Mesenchymal stem cell (in vitro differentiated cells and primary cell): ENCODE results near the gene VEZF1.

ENCODE experiments used
- DNase-seq: peaks from one replicate; pipeline ENCODE4 v3.0.0-alpha.2; 2013
- H2AFZ ChIP-seq: one replicate; pipeline ENCODE4 v1.6.1; 2013; ENCODE audit warnings: low read depth, mild to moderate bottlenecking, control low read depth, inconsistent platforms, low read length, moderate library complexity
- H2AK5ac ChIP-seq: 2 replicates; pipeline ENCODE4 v1.6.1; 2013; ENCODE audit warnings: low read length, moderate library complexity, mild to moderate bottlenecking, inconsistent platforms; ENCODE audit not compliant: severe bottlenecking
- H2BK120ac ChIP-seq: one replicate; pipeline ENCODE4 v1.6.1; 2013; ENCODE audit warnings: low read depth, mild to moderate bottlenecking, inconsistent platforms, low read length, moderate library complexity
- H2BK12ac ChIP-seq, 2 experiments: one replicate each; pipeline ENCODE4 v1.6.1; 2013; ENCODE audit warnings: inconsistent platforms in 2 of 2, low read length in 2 of 2, mild to moderate bottlenecking in 2 of 2, moderate library complexity in 2 of 2, control low read depth in 1 of 2
- H2BK15ac ChIP-seq: one replicate; pipeline ENCODE4 v1.6.1; 2013; ENCODE audit warnings: mild to moderate bottlenecking, low read depth, inconsistent platforms; ENCODE audit not compliant: poor library complexity, severe bottlenecking
- H2BK5ac ChIP-seq: 2 replicates; pipeline ENCODE4 v1.6.1; 2013; ENCODE audit warnings: low read depth, mild to moderate bottlenecking, low read length, control low read depth, inconsistent platforms; ENCODE audit not compliant: poor library complexity, severe bottlenecking
- H3K14ac ChIP-seq, 2 experiments: one replicate each; pipeline ENCODE4 v1.6.1; 2013; ENCODE audit warnings: inconsistent platforms in 2 of 2, low read length in 2 of 2, control low read depth in 1 of 2, mild to moderate bottlenecking in 1 of 2, moderate library complexity in 1 of 2
- H3K18ac ChIP-seq, 2 experiments: one replicate each; pipeline ENCODE4 v1.6.1; 2013; ENCODE audit warnings: inconsistent platforms in 2 of 2, low read length in 2 of 2, control low read depth in 1 of 2, low read depth in 1 of 2, mild to moderate bottlenecking in 1 of 2
- H3K23ac ChIP-seq, 2 experiments: one replicate each; pipeline ENCODE4 v1.6.1; 2013; ENCODE audit warnings: inconsistent platforms in 2 of 2, low read length in 2 of 2, mild to moderate bottlenecking in 2 of 2, moderate library complexity in 2 of 2, control low read depth in 1 of 2
- H3K27ac ChIP-seq: 2 replicates; pipeline ENCODE4 v1.5.1; 2013; ENCODE audit warnings: mild to moderate bottlenecking, moderate library complexity, low read length, control low read depth, inconsistent platforms; ENCODE audit not compliant: poor library complexity, severe bottlenecking
- H3K27me3 ChIP-seq, 2 experiments: 2 replicates each; pipeline versions ENCODE4 v1.6.1 to v1.7.0; 2013; ENCODE audit warnings: low read length in 2 of 2, mild to moderate bottlenecking in 2 of 2, moderate library complexity in 2 of 2, control low read depth in 1 of 2, inconsistent platforms in 1 of 2; ENCODE audit not compliant: control insufficient read depth in 1 of 2, insufficient read depth in 1 of 2
- H3K36me3 ChIP-seq, 2 experiments: 2 replicates each; pipeline versions ENCODE4 v1.6.1 to v1.7.0; 2013; ENCODE audit warnings: low read length in 2 of 2, control low read depth in 1 of 2, inconsistent platforms in 1 of 2, low read depth in 1 of 2, mild to moderate bottlenecking in 1 of 2; ENCODE audit not compliant: insufficient read depth in 2 of 2, control insufficient read depth in 1 of 2
- H3K4ac ChIP-seq, 2 experiments: one replicate each; pipeline ENCODE4 v1.6.1; 2013; ENCODE audit warnings: inconsistent platforms in 2 of 2, low read length in 2 of 2, mild to moderate bottlenecking in 2 of 2, moderate library complexity in 2 of 2, control low read depth in 1 of 2, low read depth in 1 of 2
- H3K4me1 ChIP-seq: 2 replicates; pipeline ENCODE4 v1.6.1; 2013; ENCODE audit warnings: low read depth, low read length, control low read depth; ENCODE audit not compliant: control insufficient read depth, insufficient read depth
- H3K4me2 ChIP-seq: 2 replicates; pipeline ENCODE4 v1.6.1; 2013; ENCODE audit warnings: low read length, mild to moderate bottlenecking, inconsistent platforms; ENCODE audit not compliant: poor library complexity, severe bottlenecking
- H3K4me3 ChIP-seq, 2 experiments: 2 replicates each; pipeline versions ENCODE4 v1.5.1 to v1.7.0; 2013; ENCODE audit warnings: low read length in 2 of 2, mild to moderate bottlenecking in 2 of 2, control low read depth in 1 of 2, low read depth in 1 of 2; ENCODE audit not compliant: insufficient read depth in 1 of 2
- H3K79me1 ChIP-seq: replicated peaks from 2 replicates; pipeline ENCODE4 v1.6.1; 2013; ENCODE audit warnings: mild to moderate bottlenecking, control low read depth, low read length, inconsistent platforms; ENCODE audit not compliant: poor library complexity, severe bottlenecking
- H3K9ac ChIP-seq: 2 replicates; pipeline ENCODE4 v1.7.0; 2013; ENCODE audit warnings: mild to moderate bottlenecking, low read length, moderate library complexity
- H3K9me3 ChIP-seq: 2 replicates; pipeline ENCODE4 v1.7.0; 2013; ENCODE audit warnings: mild to moderate bottlenecking, low read length; ENCODE audit not compliant: control insufficient read depth
- H4K8ac ChIP-seq: one replicate; pipeline ENCODE4 v1.6.1; 2013; ENCODE audit warnings: inconsistent platforms, mild to moderate bottlenecking, low read length, moderate library complexity
- H4K91ac ChIP-seq: one replicate; pipeline ENCODE4 v1.6.1; 2013; ENCODE audit warnings: mild to moderate bottlenecking, low read length, inconsistent platforms
- WGBS: methylation state at CpG from one replicate; pipeline ENCODE4 v1.1.7; 2013; ENCODE audit warnings: mixed read lengths; 5-methylcytosine and 5-hydroxymethylcytosine counted together

The VEZF1 gene

DNA sequence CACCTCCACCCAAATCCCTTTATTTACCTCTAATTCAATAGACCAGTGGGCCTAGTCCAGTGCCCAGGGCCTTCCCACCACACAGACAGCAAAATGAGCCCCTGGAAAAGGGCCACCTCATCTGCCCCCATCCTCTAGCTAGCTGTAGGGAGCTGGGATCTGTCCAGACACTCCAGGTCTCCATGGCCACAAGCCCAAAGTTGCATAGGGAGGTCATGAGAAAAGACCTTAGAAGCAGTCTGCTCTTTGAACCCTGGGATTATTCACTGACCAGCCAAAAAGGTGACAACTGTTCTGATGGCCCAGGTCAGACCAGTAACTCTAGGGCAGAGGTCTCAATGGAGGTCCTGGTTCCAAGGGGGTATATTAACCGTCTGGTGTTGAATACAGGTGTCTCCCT lies 34.8 kb downstream of the VEZF1 start:
- no peak overlapping the region for H3K9ac ChIP-seq
- peak overlapping the region in 1 of 2 experiments; percentile 94 for H2BK12ac ChIP-seq
- 91% methylated on average over 1 of the region's 1 CpG for WGBS
- H3K14ac ChIP-seq: no peak overlapping the region
- H2BK5ac ChIP-seq: no peak overlapping the region
- H2AK5ac ChIP-seq: peak overlapping the region; percentile 98
- DNase-seq: no peak
- no peak overlapping the region for H4K8ac ChIP-seq
- H3K4ac ChIP-seq: peak overlapping the region in 1 of 2 experiments; percentile 82
- peak overlapping the region in 1 of 2 experiments; percentile 82 for H3K4me3 ChIP-seq
- no peaks in the 10 kb centered on the region for H3K27me3 ChIP-seq
- no peaks in the 10 kb centered on the region for H3K9me3 ChIP-seq
- H3K79me1 ChIP-seq: peaks cover 5% of the 10 kb centered on the region
- H2BK15ac ChIP-seq: peak overlapping the region; percentile 6
- peak overlapping the region; percentile 63 for H4K91ac ChIP-seq
- H3K18ac ChIP-seq: peak overlapping the region; percentile 51 to 73
- no peaks in the 10 kb centered on the region for H3K36me3 ChIP-seq
- H3K27ac ChIP-seq: peak overlapping the region; percentile 5
- H3K4me2 ChIP-seq: no peak overlapping the region
- H3K4me1 ChIP-seq: peaks cover 45% of the 10 kb centered on the region
- no peak overlapping the region for H2BK120ac ChIP-seq
- H2AFZ ChIP-seq: no peak overlapping the region
- H3K23ac ChIP-seq: no peak overlapping the region

DNA sequence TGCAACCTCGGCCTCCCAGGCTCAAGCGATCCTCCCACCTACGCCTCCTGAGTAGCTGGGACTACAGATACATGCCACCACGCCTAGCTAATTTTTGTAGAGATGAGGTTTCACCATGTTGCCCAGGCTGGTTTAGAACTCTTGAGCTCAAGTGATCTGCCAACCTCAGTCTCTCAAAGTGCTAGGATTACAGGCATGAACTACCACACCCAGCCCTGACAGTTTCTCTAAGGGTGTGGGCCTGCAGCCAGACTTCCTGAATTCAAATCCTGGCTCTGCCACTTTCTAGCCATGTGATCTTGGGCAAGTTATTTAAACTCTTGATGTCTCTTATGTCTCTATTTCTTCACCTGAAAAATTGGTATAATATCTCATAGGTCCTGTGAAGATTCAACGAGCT lies 38.4 kb downstream of the VEZF1 start:
- H2AK5ac ChIP-seq: peak overlapping the region; percentile 70
- no peak overlapping the region for H2BK5ac ChIP-seq
- no peak overlapping the region for H3K14ac ChIP-seq
- no peak overlapping the region for H3K4me3 ChIP-seq
- H3K23ac ChIP-seq: no peak overlapping the region
- peak overlapping the region; percentile 34 for H4K91ac ChIP-seq
- no peaks in the 10 kb centered on the region for H3K27me3 ChIP-seq
- no peak overlapping the region for H2AFZ ChIP-seq
- peak overlapping the region in 1 of 2 experiments; percentile 78 for H2BK12ac ChIP-seq
- H3K36me3 ChIP-seq: no peaks in the 10 kb centered on the region
- H3K4ac ChIP-seq: peak overlapping the region in 1 of 2 experiments; percentile 24
- H2BK120ac ChIP-seq: peak overlapping the region; percentile 81
- H3K9me3 ChIP-seq: no peaks in the 10 kb centered on the region
- no peak overlapping the region for H3K4me2 ChIP-seq
- no peak overlapping the region for H3K9ac ChIP-seq
- 91% methylated on average over 5 of the region's 5 CpGs for WGBS
- no peak for DNase-seq
- H3K79me1 ChIP-seq: peaks cover under 1% of the 10 kb centered on the region
- H3K18ac ChIP-seq: no peak overlapping the region
- H3K27ac ChIP-seq: peak overlapping the region; percentile 98
- H2BK15ac ChIP-seq: no peak overlapping the region
- H4K8ac ChIP-seq: no peak overlapping the region
- peaks cover 47% of the 10 kb centered on the region for H3K4me1 ChIP-seq

- H3K27me3 ChIP-seq: no peaks in the 10 kb centered on the region
- peak overlapping the region; percentile 94 to 95 for H3K4ac ChIP-seq
- H2BK15ac ChIP-seq: no peak overlapping the region
These were observed 39.3 kb downstream of the VEZF1 start for GRCh38 chr17:57948555-57949420.

GRCh38 chr17:57948169-57948554 lies 39.9 kb downstream of the VEZF1 start:
- H2BK12ac ChIP-seq: peak overlapping the region; percentile 81 to 85
- peak overlapping the region; percentile 85 for H3K9ac ChIP-seq
- peak overlapping the region; percentile 95 for H2BK5ac ChIP-seq
- peak overlapping the region; percentile 90 for H4K91ac ChIP-seq
- H3K18ac ChIP-seq: peak overlapping the region; percentile 49 to 70
- peak overlapping the region; percentile 98 for H3K27ac ChIP-seq
- H2AFZ ChIP-seq: no peak overlapping the region
- H3K23ac ChIP-seq: no peak overlapping the region
- no peak overlapping the region for H2BK120ac ChIP-seq
- peak overlapping the region; percentile 41 for H3K4me2 ChIP-seq
- H3K36me3 ChIP-seq: no peaks in the 10 kb centered on the region
- no peaks in the 10 kb centered on the region for H3K27me3 ChIP-seq
- peak overlapping the region; percentile 87 to 95 for H3K4ac ChIP-seq
- peak overlapping the region in 1 of 2 experiments; percentile 20 for H3K14ac ChIP-seq
- H3K79me1 ChIP-seq: peaks cover 2% of the 10 kb centered on the region
- WGBS: 28% methylated on average over 5 of the region's 5 CpGs
- H3K9me3 ChIP-seq: no peaks in the 10 kb centered on the region
- peak overlapping the region; percentile 99 for H2AK5ac ChIP-seq
- peak overlapping the region; percentile 53 for H4K8ac ChIP-seq
- H3K4me1 ChIP-seq: peaks cover 38% of the 10 kb centered on the region
- H3K4me3 ChIP-seq: no peak overlapping the region
- H2BK15ac ChIP-seq: no peak overlapping the region
- DNase-seq: peak; percentile 43

More at GRCh38 chr17:57948555-57949420, 39.3 kb downstream of the VEZF1 start:
- peak; percentile 98 for DNase-seq
- Histone ChIP-seq H3K4me1 (peaks cover 44% of the 10 kb centered on the region), H4K8ac (peak overlapping the region; percentile 76), H3K14ac (no peak overlapping the region), H2AK5ac (peak overlapping the region; percentile 58), H4K91ac (peak overlapping the region; percentile 90), H3K4me2 (peak overlapping the region; percentile 12), H3K9ac (peak overlapping the region; percentile 85), H2BK120ac (peak overlapping the region; percentile 81), H3K23ac (peak overlapping the region in 1 of 2 experiments; percentile 47), H3K18ac (peak overlapping the region; percentile 83 to 98), H3K27ac (peak overlapping the region; percentile 98), H2BK5ac (peak overlapping the region; percentile 94), H3K9me3 (no peaks in the 10 kb centered on the region), H2AFZ (no peak overlapping the region), H2BK12ac (peak overlapping the region; percentile 81 to 82), H3K79me1 (peaks cover 2% of the 10 kb centered on the region), H3K4me3 (peak overlapping the region in 1 of 2 experiments; percentile 14), H3K36me3 (no peaks in the 10 kb centered on the region)
- WGBS: 13% methylated on average over 5 of the region's 5 CpGs
